Ecto neural progenitor cell (in vitro differentiated cells): ENCODE data around the gene HOXA4.

ENCODE experiments used
- DNase-seq: peaks from one replicate; pipeline ENCODE4 v3.0.0-alpha.2; 2018; ENCODE audit warnings: low spot score

HOXA4 gene

DNA sequence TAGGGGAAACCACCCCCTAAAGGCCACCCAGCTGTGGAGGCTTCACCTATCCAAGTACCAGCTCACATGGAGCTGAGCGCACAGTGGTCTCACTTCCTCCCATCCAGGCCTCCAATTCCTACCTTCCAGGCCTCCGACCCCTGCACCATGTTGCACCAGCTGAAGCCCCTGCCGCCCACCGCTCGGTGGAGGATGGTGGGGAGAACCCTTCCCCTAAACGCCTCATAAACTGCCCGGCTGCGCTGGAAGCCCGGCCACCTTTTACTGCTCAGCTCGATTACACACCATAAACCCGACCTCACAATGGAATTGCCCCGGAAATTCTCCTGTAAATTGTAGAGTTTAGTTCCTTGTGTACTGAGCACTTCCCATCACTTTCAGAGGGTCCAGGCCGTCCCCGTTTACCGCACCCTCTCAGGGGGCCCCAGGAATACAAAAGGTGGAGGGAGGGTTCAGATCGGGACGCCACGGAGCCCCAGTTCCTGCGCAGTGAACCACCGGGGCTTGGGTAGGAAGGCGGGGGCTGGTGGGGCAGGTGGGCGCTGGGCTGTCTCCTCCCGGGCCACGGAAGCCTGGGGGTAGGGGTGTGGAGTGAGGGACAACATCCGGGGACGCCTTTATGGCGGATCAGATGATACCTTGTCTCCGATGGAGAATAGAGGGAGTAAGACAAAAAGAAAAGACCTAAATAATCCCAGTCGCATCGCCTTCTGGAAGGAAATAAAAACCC, 27.3 kb upstream of the HOXA4 start:
- DNase-seq: no peak

GRCh38 chr7:27156916-27157701, 26.6 kb upstream of the HOXA4 start:
- peak; percentile 52 for DNase-seq

DNA sequence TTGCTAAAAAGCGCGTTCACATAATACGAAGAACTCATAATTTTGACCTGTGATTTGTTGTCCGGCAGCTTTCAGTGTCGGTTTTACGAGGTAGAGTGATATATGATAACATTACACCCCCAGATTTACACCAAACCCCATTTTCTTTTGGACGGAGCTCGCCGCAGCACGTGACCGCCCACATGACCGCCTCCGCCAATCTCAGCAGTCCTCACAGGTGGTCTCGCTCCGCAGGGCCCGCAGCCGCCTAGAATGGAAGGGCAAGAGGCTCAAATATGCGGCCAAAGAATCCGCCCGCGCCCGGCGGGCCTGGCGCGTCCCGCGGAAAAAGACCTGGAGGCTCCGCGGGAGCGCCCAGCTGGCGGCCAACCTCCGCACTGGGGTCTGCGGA, 25.9 kb upstream of the HOXA4 start, which contains the start of gene HOXA7:
Gene HOXA7 (minus strand): TSS at position 168 of the 391 bp plus-strand sequence. CDS start 130 bp downstream, at position 38.
- peak; percentile 72 for DNase-seq

- peak; percentile 54 for DNase-seq
These were observed 25.4 kb upstream of the HOXA4 start for GRCh38 chr7:27155816-27156507.

- DNase-seq: peak; percentile 51
These were observed 24.6 kb upstream of the HOXA4 start for GRCh38 chr7:27154901-27155815.

DNA sequence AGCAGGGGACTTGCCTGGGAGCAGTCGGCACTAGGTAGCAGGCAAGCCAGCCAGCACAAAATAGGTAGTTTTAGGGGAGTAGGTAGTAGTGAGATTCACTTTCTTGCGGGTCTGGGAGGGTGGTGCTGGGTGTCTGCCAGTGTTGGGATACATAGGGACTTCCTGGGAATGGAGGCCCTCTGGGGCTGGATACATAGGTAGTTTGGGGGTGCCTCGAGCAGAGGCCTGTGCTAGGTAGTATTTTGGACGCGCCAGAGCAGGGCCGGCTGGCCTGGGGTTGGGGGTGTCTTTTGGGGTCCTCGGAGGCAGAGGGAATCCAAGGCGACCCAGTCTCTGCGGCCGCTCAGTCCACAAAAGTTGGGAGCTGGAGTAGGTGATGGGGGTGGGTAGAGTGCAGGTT, 23.8 kb upstream of the HOXA4 start:
- DNase-seq: peak; percentile 44

- DNase-seq: no peak
These were observed 23.0 kb upstream of the HOXA4 start for GRCh38 chr7:27153526-27153925.

- peak; percentile 44 for DNase-seq
These were observed 22.4 kb upstream of the HOXA4 start for GRCh38 chr7:27152816-27153442.

DNA sequence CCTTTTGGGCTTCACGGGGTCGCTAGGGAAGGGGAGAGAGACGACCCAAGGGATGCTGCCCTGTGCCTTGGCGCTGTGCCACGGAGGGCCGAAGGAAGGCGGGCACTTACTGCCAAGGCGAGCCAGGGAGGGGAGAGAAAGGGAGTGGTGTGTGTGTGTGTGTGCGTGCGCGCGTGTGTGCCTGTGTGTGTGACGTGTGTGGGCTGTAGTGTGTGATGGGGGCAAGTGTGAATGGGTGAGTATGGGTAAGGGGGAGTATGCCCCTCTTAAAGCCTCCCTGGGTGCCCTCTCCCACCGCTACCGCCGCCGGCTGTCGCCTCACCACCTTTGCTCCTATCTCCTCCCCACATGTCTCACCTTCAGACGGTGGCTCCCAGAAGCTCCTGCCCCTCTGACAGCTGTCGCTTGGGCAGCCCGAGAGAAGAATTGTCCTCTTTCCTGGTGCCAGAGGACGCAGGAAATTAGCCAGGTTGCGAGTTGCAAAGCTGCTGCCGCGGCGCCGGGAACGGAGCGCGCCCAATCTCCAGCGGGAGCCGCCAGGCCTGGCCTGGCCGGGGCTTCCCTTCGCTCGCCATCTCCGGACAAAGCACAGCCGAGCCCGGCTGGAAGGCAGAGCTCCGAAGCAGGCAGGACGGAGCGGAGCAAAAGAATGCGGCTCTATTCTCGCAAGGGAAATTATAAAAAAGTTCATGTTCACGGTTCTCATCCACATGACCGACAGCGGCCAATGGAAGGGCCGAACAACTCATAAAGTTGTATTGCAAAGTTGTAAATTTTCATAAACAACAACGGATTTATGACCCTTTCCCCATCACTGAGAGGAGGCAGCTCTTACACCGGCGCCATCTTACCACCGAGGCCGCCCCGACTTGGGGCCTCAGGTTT, 21.6 kb upstream of the HOXA4 start, which contains the start of gene HOXA3:
Gene HOXA3 (minus strand): TSS at position 653 of the 885 bp plus-strand sequence. CDS start 41,943 bp downstream, outside the sequence.
- peak; percentile 45 for DNase-seq

DNA sequence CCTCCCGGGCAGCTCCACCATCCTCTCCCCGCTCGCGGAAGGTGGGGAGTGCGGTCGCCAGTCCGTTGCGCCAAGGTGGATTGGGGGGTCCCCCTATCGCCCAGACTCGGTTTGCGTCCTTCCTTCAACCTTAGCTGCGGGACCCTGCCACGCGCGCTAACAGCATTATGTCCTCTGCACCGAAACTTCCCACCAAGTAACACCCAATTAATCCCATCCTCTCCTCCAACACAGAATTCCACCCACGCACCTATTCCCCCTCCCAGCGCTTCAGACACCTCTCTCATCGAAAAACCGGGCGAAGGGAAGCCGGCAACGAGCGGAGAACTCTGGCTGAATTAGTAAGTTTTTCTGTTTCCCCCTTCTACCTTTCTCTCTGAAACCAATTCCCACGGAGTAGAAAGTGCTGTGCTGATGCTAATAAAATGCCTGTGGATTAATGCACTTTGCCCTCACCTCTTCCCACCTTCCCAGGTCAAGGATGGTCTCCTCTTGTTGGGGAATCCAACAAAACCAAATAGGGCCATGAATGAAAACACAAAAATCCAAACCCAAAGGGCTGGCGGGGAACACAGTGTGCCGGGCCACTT, 20.9 kb upstream of the HOXA4 start:
- DNase-seq: peak; percentile 23

DNA sequence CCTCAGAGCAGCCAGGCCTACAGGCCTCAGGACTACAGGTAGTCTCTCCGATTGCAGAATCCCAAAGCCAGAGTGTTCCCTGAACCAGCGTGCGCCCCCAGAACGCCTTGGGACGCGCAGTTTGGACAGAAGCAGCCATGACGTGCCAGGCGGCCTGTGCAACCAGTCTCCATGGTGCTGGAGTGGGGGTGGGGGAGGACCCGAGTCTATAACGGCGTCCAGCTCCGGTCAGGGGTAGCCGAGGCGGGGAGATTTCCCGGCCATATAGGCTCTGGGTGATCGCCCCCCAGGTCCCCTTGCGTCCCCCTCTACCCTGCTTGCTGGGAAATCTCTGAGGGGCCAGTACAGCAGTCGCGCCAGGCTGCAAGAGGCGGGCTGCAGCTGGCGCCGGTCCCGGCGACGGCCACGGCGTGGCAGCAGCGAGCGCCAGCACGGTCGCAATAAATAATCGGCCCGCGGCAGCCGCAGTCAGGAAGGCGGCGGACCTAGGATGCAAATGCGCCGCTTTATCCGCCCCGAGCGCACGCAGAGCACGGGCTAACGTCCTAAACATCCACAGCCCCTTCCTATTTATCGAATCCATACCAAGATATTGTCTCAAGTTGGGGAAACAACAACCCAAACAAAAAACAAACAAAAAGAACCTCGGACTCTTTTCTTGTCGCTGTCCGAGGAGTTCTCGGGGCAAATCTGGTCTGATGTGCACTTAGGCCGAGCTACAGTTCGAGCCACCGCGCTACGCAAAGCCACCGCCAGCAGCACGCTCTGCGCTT, 20.2 kb upstream of the HOXA4 start:
- DNase-seq: peak; percentile 86

- no peak for DNase-seq
These were observed 19.4 kb upstream of the HOXA4 start for GRCh38 chr7:27149842-27150567.

DNA sequence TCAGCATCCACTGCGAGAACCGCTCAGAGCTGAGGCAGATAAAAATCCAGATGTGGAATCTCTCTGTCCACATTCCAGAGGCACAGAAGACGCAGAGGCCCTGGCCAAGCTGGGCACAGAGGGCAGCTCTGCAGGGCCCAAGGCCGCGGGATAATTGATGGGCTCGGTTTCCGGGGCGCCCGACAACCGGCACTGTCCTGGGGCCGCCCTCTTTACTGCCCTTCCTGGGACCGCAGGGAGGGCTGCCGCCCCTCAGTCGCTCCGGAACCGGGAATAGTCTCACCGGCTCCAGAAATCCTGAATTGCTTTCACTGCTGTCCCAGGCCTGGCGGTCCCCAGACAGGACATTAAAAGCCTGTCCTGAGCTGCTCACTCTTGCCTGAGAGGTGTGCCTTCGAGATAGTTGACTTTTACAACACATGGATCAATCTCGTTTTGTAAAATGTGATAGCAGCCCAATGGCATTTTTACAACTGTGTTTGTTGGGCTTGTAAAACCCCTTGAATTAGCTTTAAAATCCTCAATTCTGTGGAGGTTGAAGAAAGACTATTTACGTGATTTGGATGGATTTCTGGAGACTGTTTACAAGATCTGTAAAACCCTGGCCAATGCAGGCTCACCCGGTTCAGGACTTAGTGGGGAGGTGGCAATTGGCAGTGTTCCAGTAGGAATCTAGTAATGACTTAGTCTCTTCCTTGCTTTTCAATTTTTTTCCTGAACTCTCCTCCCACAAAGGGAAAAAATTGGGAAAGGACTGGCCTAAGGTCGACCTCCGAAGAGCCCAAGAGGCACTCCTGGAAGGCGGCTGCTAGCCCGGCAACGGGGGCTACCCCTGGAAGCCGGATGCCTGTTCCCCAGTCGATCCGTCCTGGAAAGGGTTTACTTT, 18.4 kb upstream of the HOXA4 start:
- DNase-seq: peak; percentile 41

- peak; percentile 41 for DNase-seq
These were observed 17.6 kb upstream of the HOXA4 start for GRCh38 chr7:27148031-27148755.

DNA sequence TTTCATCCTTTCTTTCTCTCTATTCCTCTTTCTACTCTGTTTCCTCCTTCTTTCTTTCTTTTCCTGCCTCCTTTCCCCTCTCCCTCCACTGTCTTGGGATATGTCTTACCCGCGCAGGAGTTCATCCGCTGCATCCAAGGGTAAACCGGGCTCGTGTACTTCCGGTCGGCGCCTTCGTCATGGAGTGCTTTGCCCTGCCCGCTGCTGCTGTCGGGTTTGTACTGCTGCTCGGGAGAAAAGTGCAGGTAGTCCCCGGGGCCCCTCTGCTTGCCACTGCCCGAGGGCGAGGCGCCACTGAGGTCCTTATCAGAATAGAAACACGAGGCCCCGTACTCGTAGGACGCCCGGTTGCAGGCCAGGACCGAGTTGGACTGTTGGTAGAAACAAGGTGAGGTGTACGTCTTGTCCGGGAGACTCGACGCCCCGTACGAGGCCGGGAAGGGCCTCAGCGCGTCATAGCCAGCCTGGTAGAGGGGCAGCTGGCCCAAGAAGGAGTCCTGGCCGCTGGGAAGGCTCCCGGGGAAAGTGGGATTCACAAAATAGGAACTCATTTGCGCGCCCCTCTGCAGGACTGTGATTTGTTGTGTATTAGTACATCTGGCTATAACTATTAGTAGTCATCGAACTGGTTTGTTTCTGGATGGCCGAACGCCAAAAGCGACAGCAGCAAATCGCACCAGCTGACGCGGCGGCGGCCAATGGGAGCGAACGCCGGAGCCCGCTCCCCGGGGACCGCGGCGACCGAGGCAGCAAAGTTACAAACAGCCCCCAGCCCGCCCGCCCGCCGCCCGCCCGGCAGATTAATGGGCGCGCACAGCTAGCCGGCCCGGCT, 16.9 kb upstream of the HOXA4 start, which contains the start of gene HOXA6:
Gene HOXA6 (minus strand): TSS at position 576 of the 832 bp plus-strand sequence. CDS start 25 bp downstream, at position 551.
- peak; percentile 51 for DNase-seq
